Subcutaneous abdominal adipose tissue (tissue), 5 donors: ENCODE results near the gene BGN.

Source experiments
- H3K27ac ChIP-seq: one replicate; pipeline ENCODE4 v1.7.0; 2013; ENCODE audit warnings: low read depth, mild to moderate bottlenecking, inconsistent platforms, low read length, moderate library complexity
- H3K27me3 ChIP-seq, 5 donors: one replicate each; pipeline ENCODE4 v1.7.0; 2013; ENCODE audit warnings: low read length in 5 of 5, inconsistent platforms in 1 of 5; ENCODE audit not compliant: control insufficient read depth in 5 of 5, insufficient read depth in 4 of 5
- H3K36me3 ChIP-seq, 5 donors: one replicate each; pipeline ENCODE4 v1.7.0; 2013; ENCODE audit warnings: low read length in 5 of 5; ENCODE audit not compliant: control insufficient read depth in 5 of 5, insufficient read depth in 5 of 5
- H3K4me1 ChIP-seq, 5 donors: one replicate each; pipeline ENCODE4 v1.7.0; 2013; ENCODE audit warnings: low read length in 5 of 5, mild to moderate bottlenecking in 3 of 5, moderate library complexity in 1 of 5; ENCODE audit not compliant: control insufficient read depth in 5 of 5, insufficient read depth in 5 of 5
- H3K4me3 ChIP-seq, 5 donors: one replicate each; pipeline ENCODE4 v1.7.0; 2013; ENCODE audit warnings: low read length in 5 of 5, low read depth in 1 of 5
- H3K9ac ChIP-seq, 5 donors: one replicate each; pipeline ENCODE4 v1.7.0; 2013; ENCODE audit warnings: low read length in 5 of 5, mild to moderate bottlenecking in 4 of 5, moderate library complexity in 3 of 5
- H3K9me3 ChIP-seq, 5 donors: one replicate each; pipeline ENCODE4 v1.7.0; 2013; ENCODE audit warnings: low read length in 5 of 5; ENCODE audit not compliant: control insufficient read depth in 5 of 5
- donor health status: healthy.
- donor health status: healthy.
- donor health status: healthy.
- donor health status: healthy.
- donor health status: healthy.

BGN gene

DNA sequence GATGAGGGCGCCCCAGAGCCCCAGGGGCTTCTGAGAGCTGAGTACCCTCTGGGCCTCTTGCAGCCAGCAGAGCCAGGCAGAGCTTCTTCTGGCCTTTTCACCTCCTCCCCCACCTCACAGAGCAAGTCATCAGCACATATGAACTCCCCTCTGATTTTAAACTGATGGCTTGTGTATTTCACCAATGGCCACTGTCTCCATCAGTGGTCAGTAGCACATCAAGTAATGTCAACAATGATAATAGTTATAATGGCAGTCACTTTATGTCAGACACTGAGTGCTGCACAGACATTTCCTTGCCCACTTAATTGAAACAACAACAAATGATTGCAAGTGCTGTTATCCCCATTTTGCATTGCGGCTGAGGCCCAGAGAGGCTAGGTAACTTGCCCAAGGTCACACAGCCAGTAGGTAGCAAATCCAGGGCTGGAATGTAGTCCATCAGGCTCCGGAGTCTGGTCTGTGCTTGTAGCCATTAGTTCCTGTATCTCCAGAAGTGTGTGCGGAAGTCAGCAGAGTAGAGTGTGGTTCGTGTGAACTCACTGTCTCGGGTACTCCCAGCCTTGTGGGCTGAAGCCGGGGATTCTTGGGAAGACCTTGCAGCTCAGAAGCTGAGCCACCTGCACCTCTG is 25.6 kb downstream of the BGN start:
- H3K4me3 ChIP-seq = no peak overlapping the region
- peaks cover 0 to 6% (median 0%) of the 10 kb centered on the region in 5 donors for H3K4me1 ChIP-seq
- peaks cover 13 to 75% (median 67%) of the 10 kb centered on the region in 5 donors for H3K27me3 ChIP-seq
- H3K36me3 ChIP-seq = no peaks in the 10 kb centered on the region
- H3K9ac ChIP-seq = no peak overlapping the region
- H3K9me3 ChIP-seq = no peaks in the 10 kb centered on the region
- no peak overlapping the region for H3K27ac ChIP-seq

DNA sequence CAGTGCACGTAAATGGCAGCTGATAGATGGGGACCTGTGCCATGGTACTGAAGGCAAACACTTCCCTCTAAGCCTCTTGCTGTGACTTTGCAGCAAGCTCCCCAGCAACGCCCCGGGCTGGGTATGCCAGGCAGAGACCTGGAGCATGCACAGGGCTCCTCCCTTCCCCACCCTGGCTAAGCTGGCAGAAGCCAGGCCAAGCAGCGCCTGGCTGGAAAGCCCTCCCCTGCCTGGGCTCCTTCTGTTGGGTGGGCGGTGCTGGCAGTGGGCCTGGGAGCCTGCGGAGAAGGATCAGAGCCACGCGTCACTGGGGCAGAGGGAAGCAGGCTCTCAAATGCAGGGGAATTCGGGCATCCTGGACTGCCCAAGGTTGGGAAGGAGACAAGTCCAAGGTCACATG is 26.3 kb downstream of the BGN start:
- Histone ChIP-seq H3K27ac (no peak overlapping the region), H3K4me3 (no peak overlapping the region), H3K4me1 (peaks cover 0 to 6% (median 0%) of the 10 kb centered on the region in 5 donors), H3K9me3 (no peaks in the 10 kb centered on the region), H3K27me3 (peaks cover 18 to 75% (median 68%) of the 10 kb centered on the region in 5 donors), H3K9ac (no peak overlapping the region), H3K36me3 (no peaks in the 10 kb centered on the region)

DNA sequence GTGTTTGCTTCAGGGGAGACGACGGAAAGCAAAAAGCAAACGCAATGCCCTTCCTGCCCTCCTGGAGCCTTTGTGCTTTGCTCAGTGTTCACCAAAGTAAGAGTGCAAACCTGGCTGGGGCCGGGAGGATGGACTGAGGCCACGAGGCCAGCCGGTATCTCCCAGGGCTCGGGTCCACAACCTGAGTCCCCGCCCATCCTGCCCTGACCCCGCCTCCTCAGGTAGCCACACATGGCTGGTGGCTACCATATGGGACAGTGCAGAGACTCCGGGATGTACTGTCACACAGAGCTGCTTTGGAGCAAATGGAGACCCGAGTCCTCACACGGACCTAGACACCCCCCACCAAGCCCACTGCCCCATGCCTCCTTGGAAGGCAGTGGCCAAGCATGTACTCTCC is 27.5 kb downstream of the BGN start:
- no peaks in the 10 kb centered on the region for H3K36me3 ChIP-seq
- H3K27ac ChIP-seq = no peak overlapping the region
- no peak overlapping the region for H3K4me3 ChIP-seq
- H3K9me3 ChIP-seq = no peaks in the 10 kb centered on the region
- peaks cover 0 to 6% (median 0%) of the 10 kb centered on the region in 5 donors for H3K4me1 ChIP-seq
- H3K27me3 ChIP-seq = peaks cover 14 to 77% (median 74%) of the 10 kb centered on the region in 5 donors
- H3K9ac ChIP-seq = no peak overlapping the region

DNA sequence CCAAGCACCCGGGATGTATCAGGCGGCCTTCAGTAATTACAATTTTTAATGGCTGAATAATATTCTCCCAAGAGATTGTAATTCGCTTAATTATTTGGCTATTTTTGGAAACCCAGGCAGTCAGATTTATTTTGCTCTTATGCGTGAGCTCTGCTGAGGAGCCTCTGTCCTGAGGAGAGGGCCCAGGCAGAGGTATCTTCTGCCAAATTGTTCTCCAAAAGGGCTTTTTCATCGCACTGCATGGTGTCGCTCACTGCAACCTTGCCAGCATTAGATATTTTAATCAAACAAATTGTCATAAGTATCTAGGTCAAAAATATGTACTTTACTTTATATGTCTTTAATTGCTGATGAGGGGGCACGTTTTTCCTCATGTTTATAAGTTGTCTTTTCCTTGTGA is 28.5 kb downstream of the BGN start:
- no peaks in the 10 kb centered on the region for H3K9me3 ChIP-seq
- H3K4me1 ChIP-seq = peaks cover 0 to 6% (median 0%) of the 10 kb centered on the region in 5 donors
- peaks cover 14 to 84% (median 80%) of the 10 kb centered on the region in 5 donors for H3K27me3 ChIP-seq
- H3K9ac ChIP-seq = no peak overlapping the region
- no peak overlapping the region for H3K4me3 ChIP-seq
- no peaks in the 10 kb centered on the region for H3K36me3 ChIP-seq
- H3K27ac ChIP-seq = no peak overlapping the region

DNA sequence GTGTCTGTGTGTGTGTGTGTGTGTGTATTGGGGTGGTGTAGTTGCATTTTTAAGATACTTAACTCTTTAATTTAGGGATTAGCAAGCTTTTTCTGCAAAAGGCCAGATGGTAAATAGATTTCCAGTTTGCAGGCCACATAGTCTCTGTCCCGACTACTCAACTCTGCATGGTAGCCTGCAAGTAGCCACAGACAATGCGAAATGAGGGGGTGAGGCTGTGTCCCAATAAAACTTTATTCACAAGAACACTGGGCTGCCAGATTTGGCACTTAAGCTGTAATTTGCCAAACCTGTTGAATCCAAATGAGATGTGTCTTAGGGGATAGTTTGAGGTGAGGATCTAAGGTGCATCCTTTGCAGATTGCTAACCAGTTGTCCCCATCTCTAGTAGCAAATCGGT is 29.5 kb downstream of the BGN start:
- peaks cover 0 to under 1% (median 0%) of the 10 kb centered on the region in 5 donors for H3K9me3 ChIP-seq
- no peak overlapping the region for H3K27ac ChIP-seq
- H3K27me3 ChIP-seq = peaks cover 14 to 81% (median 79%) of the 10 kb centered on the region in 5 donors
- H3K4me1 ChIP-seq = peaks cover 0 to 6% (median 0%) of the 10 kb centered on the region in 5 donors
- no peak overlapping the region for H3K9ac ChIP-seq
- H3K36me3 ChIP-seq = no peaks in the 10 kb centered on the region
- H3K4me3 ChIP-seq = no peak overlapping the region

DNA sequence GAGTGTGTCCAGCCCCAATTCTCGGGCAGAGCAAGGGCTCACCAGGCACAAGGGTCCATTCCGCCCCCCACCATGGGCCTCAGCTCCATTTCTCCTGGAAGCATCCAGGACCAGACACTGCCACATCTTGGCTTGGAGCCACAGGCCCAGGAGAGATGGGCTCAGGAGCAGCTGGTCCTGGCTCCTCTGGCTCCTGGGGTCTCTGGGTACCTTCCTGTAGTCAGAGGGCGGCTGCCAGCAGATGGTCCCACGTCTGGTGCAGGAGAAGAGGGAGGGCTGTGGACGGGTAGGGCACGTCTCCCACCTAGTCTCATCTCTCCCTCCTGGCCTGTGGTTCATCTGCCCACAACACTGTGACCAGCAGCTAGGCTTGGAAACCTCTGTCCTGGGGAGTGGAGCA is 30.7 kb downstream of the BGN start:
- no peak overlapping the region for H3K9ac ChIP-seq
- no peak overlapping the region for H3K4me3 ChIP-seq
- peaks cover 0 to 6% (median 0%) of the 10 kb centered on the region in 5 donors for H3K4me1 ChIP-seq
- H3K9me3 ChIP-seq = peaks cover 0 to 2% (median 0%) of the 10 kb centered on the region in 5 donors
- H3K36me3 ChIP-seq = no peaks in the 10 kb centered on the region
- H3K27ac ChIP-seq = no peak overlapping the region
- H3K27me3 ChIP-seq = peaks cover 14 to 77% (median 69%) of the 10 kb centered on the region in 5 donors

DNA sequence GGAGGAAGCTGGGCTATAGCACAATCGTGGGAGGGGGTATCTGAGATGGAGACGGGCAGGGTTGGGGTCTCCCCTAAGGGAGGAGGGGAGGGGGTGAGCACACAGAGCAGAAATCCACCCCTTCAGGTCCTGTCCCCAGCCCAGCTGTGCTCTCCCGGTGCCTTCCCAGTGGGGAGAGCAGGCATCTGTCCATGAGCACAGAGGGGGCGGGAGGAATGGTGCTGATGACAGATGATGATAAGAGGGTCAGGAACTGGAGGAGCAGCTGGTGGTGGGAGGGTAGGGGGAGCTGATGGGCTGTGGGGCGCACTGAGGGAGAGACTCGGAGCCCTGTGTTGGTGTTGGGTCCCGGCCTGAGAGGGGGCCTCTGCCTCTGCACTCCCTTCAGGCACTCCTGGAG is 31.3 kb downstream of the BGN start:
- Histone ChIP-seq H3K27ac (no peak overlapping the region), H3K36me3 (no peaks in the 10 kb centered on the region), H3K9me3 (peaks cover 0 to 2% (median 0%) of the 10 kb centered on the region in 5 donors), H3K4me3 (no peak overlapping the region), H3K4me1 (peaks cover 0 to 3% (median 0%) of the 10 kb centered on the region in 5 donors), H3K27me3 (peaks cover 14 to 75% (median 66%) of the 10 kb centered on the region in 5 donors), H3K9ac (no peak overlapping the region)

DNA sequence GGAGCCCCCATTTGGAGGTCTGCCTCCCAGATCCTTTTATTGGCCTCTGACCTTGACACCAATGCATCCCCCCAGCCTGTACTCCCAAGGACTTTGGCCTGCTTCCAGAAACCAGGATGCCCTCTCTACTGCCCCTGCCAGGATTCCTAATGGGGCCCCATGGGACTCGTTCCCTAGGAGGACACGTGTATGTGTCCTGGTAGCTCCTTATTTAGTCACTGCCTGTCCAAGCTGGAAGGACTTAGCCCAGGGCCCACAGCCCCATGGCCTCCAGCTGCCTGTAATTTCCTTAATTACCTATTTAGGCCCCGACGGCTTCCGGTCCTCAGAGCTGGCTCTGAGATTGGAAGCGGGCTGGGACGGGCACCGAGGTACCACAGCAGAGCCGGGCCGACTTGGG is 32.0 kb downstream of the BGN start:
- no peak overlapping the region for H3K27ac ChIP-seq
- no peak overlapping the region for H3K4me3 ChIP-seq
- no peak overlapping the region for H3K9ac ChIP-seq
- H3K36me3 ChIP-seq = no peaks in the 10 kb centered on the region
- peaks cover 0 to 2% (median 0%) of the 10 kb centered on the region in 5 donors for H3K9me3 ChIP-seq
- peaks cover 14 to 77% (median 63%) of the 10 kb centered on the region in 5 donors for H3K27me3 ChIP-seq
- no peaks in the 10 kb centered on the region for H3K4me1 ChIP-seq

DNA sequence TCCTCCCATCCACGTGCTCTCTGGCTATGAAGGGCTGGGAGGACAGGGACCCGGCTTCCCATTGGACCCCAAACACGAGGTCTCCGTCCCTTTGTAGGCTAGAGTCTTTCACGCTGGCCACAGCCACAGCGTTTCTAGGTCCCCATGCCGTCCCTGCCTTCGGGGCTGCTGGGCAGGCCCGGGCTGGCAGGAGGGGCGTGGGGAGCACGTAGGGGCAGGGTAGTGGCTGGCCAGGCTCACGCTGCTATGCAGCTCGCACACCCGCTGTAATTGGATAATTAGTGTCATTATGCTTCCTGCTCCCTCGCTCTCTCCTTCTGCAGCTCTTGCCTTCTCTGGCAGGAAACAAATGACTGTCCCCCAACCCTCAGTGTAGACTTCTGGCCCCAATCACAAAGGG is 32.4 kb downstream of the BGN start:
- no peak overlapping the region for H3K27ac ChIP-seq
- peaks cover 14 to 74% (median 59%) of the 10 kb centered on the region in 5 donors for H3K27me3 ChIP-seq
- H3K36me3 ChIP-seq = no peaks in the 10 kb centered on the region
- H3K9ac ChIP-seq = no peak overlapping the region
- peaks cover 0 to 2% (median 0%) of the 10 kb centered on the region in 5 donors for H3K9me3 ChIP-seq
- no peaks in the 10 kb centered on the region for H3K4me1 ChIP-seq
- no peak overlapping the region for H3K4me3 ChIP-seq

DNA sequence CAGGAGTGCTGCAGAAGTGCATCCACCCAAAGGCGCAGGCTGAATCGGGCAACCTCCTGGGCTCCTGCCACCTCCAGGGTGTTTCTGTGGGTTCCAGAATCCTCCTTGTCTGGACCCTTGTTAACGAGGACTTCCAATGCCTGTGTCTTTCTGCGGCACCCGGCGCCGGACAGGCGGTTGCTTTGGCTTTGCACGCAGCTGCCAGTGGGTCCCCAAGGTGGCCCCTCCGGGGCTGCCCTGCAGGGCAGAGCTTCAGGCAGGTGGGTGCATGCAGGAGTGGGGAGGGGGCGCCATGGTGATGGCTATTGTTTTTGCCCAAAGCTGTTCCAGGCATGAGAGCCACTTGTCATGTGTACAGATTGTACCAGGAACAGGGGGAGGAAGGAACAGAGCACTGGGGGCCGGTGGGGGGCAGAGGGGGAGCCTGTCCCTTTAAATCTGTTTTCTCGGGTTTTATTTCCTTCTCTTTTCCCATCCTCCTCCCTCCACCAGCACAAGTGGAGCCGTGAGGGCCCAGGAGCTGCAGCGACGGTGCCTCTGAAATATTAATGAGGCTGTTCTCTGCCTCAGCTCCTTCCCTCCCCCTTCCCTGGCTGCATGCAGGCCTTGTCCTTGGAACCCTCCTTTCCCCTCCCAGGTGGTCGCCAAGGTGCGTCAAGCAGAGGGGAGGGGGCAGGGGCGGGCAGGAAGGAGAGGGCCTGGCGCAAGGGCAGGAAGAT is 35.8 kb downstream of the BGN start:
- Histone ChIP-seq H3K4me1 (no peaks in the 10 kb centered on the region), H3K36me3 (no peaks in the 10 kb centered on the region), H3K27ac (no peak overlapping the region), H3K27me3 (peaks cover 14 to 70% (median 50%) of the 10 kb centered on the region in 5 donors), H3K4me3 (no peak overlapping the region), H3K9ac (no peak overlapping the region), H3K9me3 (peaks cover 0 to 2% (median 0%) of the 10 kb centered on the region in 5 donors)
